HEK293 (cell line): ENCODE results near the gene HAUS2.

Experiments
- CTCF ChIA-PET: fragments of 350-600 bp; formaldehyde crosslinking; extraction: SDS; loops from one replicate; lab custom pipeline; 2021; ENCODE audit warnings: antibody characterized with exemption; lab: Yijun Ruan, JAX
- POLR2A ChIA-PET: fragments of 300-600 bp; formaldehyde crosslinking; extraction: SDS; loops from one replicate; lab custom pipeline; 2020; ENCODE audit warnings: antibody characterized with exemption, inconsistent platforms; lab: Yijun Ruan, JAX
- H3K27ac ChIP-seq: fragments of 200-500 bp; sonication (Bioruptor generic); 2 replicates; pipeline ENCODE4 v1.5.1; 2014; ENCODE audit warnings: low read depth, low read length, control low read depth, inconsistent platforms; ENCODE audit errors: extremely low read depth
- H3K36me3 ChIP-seq, 2 experiments: fragments of 200-500 bp in 1 of 2; sonication (Bioruptor generic) in 1 of 2; 1 replicate in 1 of 2; 2 replicates in 1 of 2; pipeline ENCODE4 v1.5.1; 2014 to 2017; ENCODE audit warnings: inconsistent platforms in 2 of 2, low read length in 2 of 2; ENCODE audit not compliant: control insufficient read depth in 2 of 2, insufficient read depth in 1 of 2
- H3K4me1 ChIP-seq: fragments of 200-500 bp; sonication (Bioruptor generic); 2 replicates; pipeline ENCODE4 v1.5.1; 2014; ENCODE audit warnings: mild to moderate bottlenecking, low read length, inconsistent platforms; ENCODE audit not compliant: control insufficient read depth, insufficient read depth
- H3K4me3 ChIP-seq: 2 replicates; pipeline ENCODE4 v1.5.1; 2011; ENCODE audit warnings: low read depth, mild to moderate bottlenecking, control low read depth, low read length, moderate library complexity
- H3K9me3 ChIP-seq: fragments of 200-500 bp; sonication (Bioruptor generic); 2 replicates; pipeline ENCODE4 v1.5.1; 2014; ENCODE audit warnings: low read depth, low read length, inconsistent platforms; ENCODE audit not compliant: control insufficient read depth, insufficient read depth
- BCL11B ChIP-seq: fragments of 450-650 bp; formaldehyde crosslinking; IDR thresholded peaks from 2 replicates; pipeline ENCODE4 v1.5.1; 2016; ENCODE audit warnings: low read depth, missing biosample characterization, missing genetic modification characterization
- EGR2 ChIP-seq: fragments of 450-650 bp; formaldehyde crosslinking; IDR thresholded peaks from 2 replicates; pipeline ENCODE4 v1.5.1; 2016; ENCODE audit warnings: low read depth, missing biosample characterization, missing genetic modification characterization
- OVOL3 ChIP-seq: fragments of 450-650 bp; formaldehyde crosslinking; IDR thresholded peaks from 2 replicates; pipeline ENCODE4 v1.5.1; 2016; ENCODE audit warnings: missing biosample characterization, missing genetic modification characterization
- PRDM10 ChIP-seq: fragments of 450-650 bp; formaldehyde crosslinking; IDR thresholded peaks from 2 replicates; pipeline ENCODE4 v1.5.1; 2016; ENCODE audit warnings: missing biosample characterization, missing genetic modification characterization
- PRDM4 ChIP-seq: fragments of 450-650 bp; formaldehyde crosslinking; IDR thresholded peaks from 2 replicates; pipeline ENCODE4 v1.5.1; 2017; ENCODE audit warnings: missing biosample characterization, missing genetic modification characterization
- SP2 ChIP-seq: fragments of 450-650 bp; formaldehyde crosslinking; IDR thresholded peaks from 2 replicates; pipeline ENCODE4 v1.5.1; 2016; ENCODE audit warnings: missing biosample characterization, missing genetic modification characterization
- ZBTB17 ChIP-seq: fragments of 450-650 bp; formaldehyde crosslinking; IDR thresholded peaks from 2 replicates; pipeline ENCODE4 v1.5.1; 2016; ENCODE audit warnings: missing biosample characterization, missing genetic modification characterization
- ZBTB20 ChIP-seq: fragments of 450-650 bp; formaldehyde crosslinking; IDR thresholded peaks from 2 replicates; pipeline ENCODE4 v1.5.1; 2016; ENCODE audit warnings: missing biosample characterization, missing genetic modification characterization
- ZBTB26 ChIP-seq: fragments of 450-650 bp; formaldehyde crosslinking; optimal IDR thresholded peaks from 2 replicates; pipeline ENCODE3; 2016; ENCODE audit warnings: missing biosample characterization, mild to moderate bottlenecking, missing genetic modification characterization
- ZBTB6 ChIP-seq: fragments of 450-650 bp; formaldehyde crosslinking; IDR thresholded peaks from 2 replicates; pipeline ENCODE4 v1.5.1; 2017; ENCODE audit warnings: missing biosample characterization, missing genetic modification characterization
- ZBTB8A ChIP-seq: fragments of 450-650 bp; formaldehyde crosslinking; IDR thresholded peaks from 2 replicates; pipeline ENCODE4 v1.5.1; 2016; ENCODE audit warnings: missing biosample characterization, missing genetic modification characterization
- ZFHX2 ChIP-seq: fragments of 450-650 bp; formaldehyde crosslinking; conservative IDR thresholded peaks from 2 replicates; pipeline ENCODE4 v1.5.1; 2016; ENCODE audit warnings: missing biosample characterization, missing genetic modification characterization
- ZNF16 ChIP-seq: fragments of 450-650 bp; formaldehyde crosslinking; IDR thresholded peaks from 2 replicates; pipeline ENCODE4 v1.5.1; 2016; ENCODE audit warnings: low read depth, missing biosample characterization, missing genetic modification characterization
- ZNF2 ChIP-seq: fragments of 450-650 bp; formaldehyde crosslinking; IDR thresholded peaks from 2 replicates; pipeline ENCODE4 v1.5.1; 2016; ENCODE audit warnings: missing biosample characterization, missing genetic modification characterization
- ZNF341 ChIP-seq: fragments of 450-650 bp; formaldehyde crosslinking; IDR thresholded peaks from 2 replicates; pipeline ENCODE4; 2016; ENCODE audit warnings: low read depth, missing biosample characterization, missing genetic modification characterization
- ZNF514 ChIP-seq: fragments of 450-650 bp; formaldehyde crosslinking; IDR thresholded peaks from 2 replicates; pipeline ENCODE4 v1.5.1; 2016; ENCODE audit warnings: missing biosample characterization, missing genetic modification characterization
- ZNF596 ChIP-seq: fragments of 450-650 bp; IDR thresholded peaks from 2 replicates; pipeline ENCODE4 v1.5.0; 2018; ENCODE audit warnings: missing biosample characterization, mild to moderate bottlenecking, missing genetic modification characterization, moderate library complexity
- ZNF654 ChIP-seq: fragments of 450-650 bp; formaldehyde crosslinking; IDR thresholded peaks from 2 replicates; pipeline ENCODE4 v1.5.1; 2016; ENCODE audit warnings: low read depth, missing biosample characterization, missing genetic modification characterization
- ZNF791 ChIP-seq: fragments of 450-650 bp; formaldehyde crosslinking; IDR thresholded peaks from 2 replicates; pipeline ENCODE4 v1.5.1; 2016; ENCODE audit warnings: missing biosample characterization, missing genetic modification characterization
- ZSCAN30 ChIP-seq: fragments of 450-650 bp; IDR thresholded peaks from 2 replicates; pipeline ENCODE4 v1.5.1; 2018; ENCODE audit warnings: missing biosample characterization, mild to moderate bottlenecking, missing genetic modification characterization, moderate library complexity
- TF ChIP-seq, protein P1 (sequence below): fragments of 450-650 bp; formaldehyde crosslinking; IDR thresholded peaks from 2 replicates; pipeline ENCODE4 v1.5.1; 2016; ENCODE audit warnings: missing biosample characterization, missing genetic modification characterization

HAUS2 gene

GRCh38 chr15:42581272-42581730 is 32.7 kb downstream of the HAUS2 start (continued):
- peak; percentile 79 for TF ChIP-seq ZBTB26 (tag by site-specific recombination)
- TF ChIP-seq ZBTB20 (tag by site-specific recombination) = peak; percentile 58; the same call in 1 of the 2 replicates
- TF ChIP-seq EGR2 (tag by site-specific recombination) = peak; percentile 65
- TF ChIP-seq ZSCAN30 = 0 out of 2 replicates have a peak, but pooled peaks have one; percentile 17
- peak; percentile 32; the same call in 1 of the 2 replicates for TF ChIP-seq ZNF2 (tag by site-specific recombination)
- peak; percentile 81 for TF ChIP-seq ZBTB6 (tag by site-specific recombination)
- TF ChIP-seq SP2 (tag by site-specific recombination) = peak; percentile 76
- TF ChIP-seq ZBTB17 (tag by site-specific recombination) = peak; percentile 88
- TF ChIP-seq ZFHX2 = peak; percentile 79
- peak; percentile 42 for TF ChIP-seq ZNF341 (tag by site-specific recombination)
- peak; percentile 44 for TF ChIP-seq PRDM10
- TF ChIP-seq ZNF514 (tag by site-specific recombination) = no peak
- no peak for TF ChIP-seq OVOL3 (tag by site-specific recombination)
- TF ChIP-seq PRDM4 (tag by site-specific recombination) = no peak
- peak; percentile 51; the same call in 1 of the 2 replicates for TF ChIP-seq ZNF596 (tag by site-specific recombination)
- TF ChIP-seq ZNF654 (tag by site-specific recombination) = no peak

- ChIA-PET CTCF (interaction anchor here (0.8 to 2.0 kb wide), 3 partner anchors 9 to 63 kb away, joined by 3 to 9 read pairs (median 3); no protein-coding TSS in a partner anchor), POLR2A (no interaction called here)
- Histone ChIP-seq H3K9me3 (no peaks in the 10 kb centered on the region), H3K27ac (no peak overlapping the region), H3K4me3 (no peak overlapping the region), H3K4me1 (peaks cover 6% of the 10 kb centered on the region), H3K36me3 (peaks cover 0 to 7% of the 10 kb centered on the region in 2 experiments; a peak in 1 of 3 replicates)
- no peak for TF ChIP-seq ZNF16 (tag by site-specific recombination)
- TF ChIP-seq ZBTB8A (tag by site-specific recombination) = no peak
- no peak for TF ChIP-seq BCL11B (tag by site-specific recombination)
- TF ChIP-seq ZNF791 (tag by site-specific recombination) = no peak
- TF ChIP-seq ZNF514 (tag by site-specific recombination) = no peak
- TF ChIP-seq, protein P1, sequence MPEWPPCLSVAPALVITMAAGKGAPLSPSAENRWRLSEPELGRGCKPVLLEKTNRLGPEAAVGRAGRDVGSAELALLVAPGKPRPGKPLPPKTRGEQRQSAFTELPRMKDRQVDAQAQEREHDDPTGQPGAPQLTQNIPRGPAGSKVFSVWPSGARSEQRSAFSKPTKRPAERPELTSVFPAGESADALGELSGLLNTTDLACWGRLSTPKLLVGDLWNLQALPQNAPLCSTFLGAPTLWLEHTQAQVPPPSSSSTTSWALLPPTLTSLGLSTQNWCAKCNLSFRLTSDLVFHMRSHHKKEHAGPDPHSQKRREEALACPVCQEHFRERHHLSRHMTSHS (tag by site-specific recombination) = no peak
Observed at GRCh38 chr15:42582569-42583375, 34.1 kb downstream of the HAUS2 start.
